HG02759 (cell line): ENCODE measurements around the gene SLC7A8.

Experiments
- ATAC-seq: cut with Tn5 transposase; IDR thresholded peaks from one replicate; pipeline ENCODE4 v1.9.1; 2021; ENCODE audit warnings: mild to moderate bottlenecking, moderate library complexity; ENCODE audit not compliant: unreplicated experiment

SLC7A8 gene

DNA sequence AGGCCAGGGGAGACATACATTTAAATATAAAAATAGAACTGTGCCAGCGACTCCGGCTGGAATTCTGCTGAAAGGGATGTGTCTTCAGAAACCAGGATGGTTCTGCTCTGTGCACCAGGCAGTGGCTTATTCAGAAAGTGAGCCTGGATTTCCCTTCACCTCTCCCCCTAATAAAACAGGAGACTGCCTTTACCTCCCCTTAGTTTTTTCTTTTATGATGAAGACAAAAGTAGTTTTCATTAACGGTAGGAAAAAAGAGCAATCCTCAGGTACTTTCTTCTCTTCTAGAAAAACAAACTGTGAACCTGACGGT lies 346 bp downstream of the SLC7A8 start:
- ATAC-seq: no peak

GRCh38 chr14:23182372-23183157 lies 895 bp downstream of the SLC7A8 start:
- no peak for ATAC-seq

GRCh38 chr14:23181946-23182345 lies 1.5 kb downstream of the SLC7A8 start:
- ATAC-seq: no peak

GRCh38 chr14:23181453-23181852 lies 2.0 kb downstream of the SLC7A8 start:
- no peak for ATAC-seq

- ATAC-seq: no peak
Measured at GRCh38 chr14:23177181-23177580, 6.3 kb downstream of the SLC7A8 start.

DNA sequence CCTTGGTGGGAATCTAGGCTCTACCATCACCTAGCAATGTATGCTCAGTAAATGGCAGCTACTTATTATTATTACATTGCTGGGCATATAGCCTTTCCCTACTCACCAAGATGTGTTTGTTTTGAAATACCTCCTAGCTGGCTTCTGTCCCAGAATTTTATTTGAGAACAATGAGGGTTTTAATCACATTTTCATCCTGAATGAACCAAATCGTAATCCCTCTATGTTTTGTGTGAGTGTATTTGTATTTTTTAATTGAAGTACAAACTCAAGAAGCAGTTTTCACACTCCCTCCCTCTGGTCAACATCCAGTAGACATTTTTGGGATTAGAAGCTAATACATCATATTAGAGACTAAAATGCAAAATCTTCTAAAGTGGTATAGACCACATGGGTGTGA lies 7.6 kb downstream of the SLC7A8 start:
- ATAC-seq: no peak

GRCh38 chr14:23174296-23175184 lies 8.9 kb downstream of the SLC7A8 start:
- ATAC-seq: no peak

- ATAC-seq: no peak
Measured at GRCh38 chr14:23173796-23174195, 9.7 kb downstream of the SLC7A8 start.

GRCh38 chr14:23173031-23173430 lies 10.4 kb downstream of the SLC7A8 start:
- ATAC-seq: no peak

DNA sequence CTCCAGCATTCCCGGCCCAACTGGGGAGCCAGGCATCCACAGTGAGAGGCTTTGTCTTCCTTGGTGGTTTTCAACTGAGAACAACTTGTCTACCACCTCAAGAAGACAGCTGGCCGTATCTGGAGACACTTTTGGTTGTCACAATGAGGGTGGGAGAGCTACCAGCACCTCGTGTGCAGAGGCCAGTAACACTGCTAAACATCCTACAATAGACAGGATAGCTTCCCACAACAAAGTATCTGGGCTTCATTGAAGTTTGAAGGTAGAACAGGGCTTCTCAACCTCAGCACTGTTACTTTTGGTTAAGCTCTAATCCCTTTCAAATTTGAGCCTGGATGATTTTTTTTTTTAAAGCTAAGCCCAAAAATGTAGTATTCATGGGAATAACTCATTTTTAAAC lies 10.9 kb downstream of the SLC7A8 start:
- no peak for ATAC-seq

GRCh38 chr14:23172096-23172495 lies 11.4 kb downstream of the SLC7A8 start:
- ATAC-seq: no peak

DNA sequence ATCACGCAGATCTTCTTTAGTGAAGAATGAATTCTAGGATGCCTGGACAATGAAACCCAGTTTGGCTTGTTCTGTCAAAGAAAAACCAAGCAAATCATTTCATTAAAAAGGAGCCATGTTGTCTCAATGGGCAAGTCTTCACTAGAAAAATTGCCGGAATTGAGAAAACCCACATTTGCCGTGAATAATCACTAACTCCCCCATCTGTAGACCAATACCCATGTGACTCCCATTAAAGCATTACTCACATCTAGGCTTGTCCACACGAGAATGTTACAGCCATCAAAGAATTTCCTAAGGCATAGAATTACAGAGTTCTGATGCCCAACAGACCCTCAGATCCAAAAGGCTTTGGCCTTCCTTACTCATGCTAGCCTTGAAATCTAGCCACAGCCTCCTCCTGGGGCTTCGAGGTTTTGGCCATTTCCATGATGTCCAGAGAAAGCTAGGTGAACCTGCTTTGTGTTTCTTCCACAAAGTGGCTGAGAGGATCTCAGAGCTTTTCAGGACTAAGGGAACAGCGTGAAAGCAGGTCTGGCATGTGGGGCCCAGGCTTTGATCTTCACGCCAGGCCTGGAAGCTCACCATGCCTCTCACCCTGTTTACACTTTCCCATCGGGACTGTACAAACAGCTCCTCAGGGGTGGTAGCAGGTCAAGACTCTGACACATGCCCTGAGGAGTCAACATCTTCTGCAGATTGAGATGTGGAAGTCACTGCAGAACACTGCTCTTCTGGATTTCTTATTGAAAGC lies 12.1 kb downstream of the SLC7A8 start:
- ATAC-seq: no peak

GRCh38 chr14:23169622-23170021 lies 13.8 kb downstream of the SLC7A8 start:
- ATAC-seq: no peak

- no peak for ATAC-seq
Measured at GRCh38 chr14:23168246-23168645, 15.2 kb downstream of the SLC7A8 start.

- ATAC-seq: no peak
Measured at GRCh38 chr14:23167116-23167847, 16.2 kb downstream of the SLC7A8 start.

- no peak for ATAC-seq
Measured at GRCh38 chr14:23164949-23165348, 18.5 kb downstream of the SLC7A8 start.

GRCh38 chr14:23164250-23164649 lies 19.2 kb downstream of the SLC7A8 start:
- no peak for ATAC-seq

DNA sequence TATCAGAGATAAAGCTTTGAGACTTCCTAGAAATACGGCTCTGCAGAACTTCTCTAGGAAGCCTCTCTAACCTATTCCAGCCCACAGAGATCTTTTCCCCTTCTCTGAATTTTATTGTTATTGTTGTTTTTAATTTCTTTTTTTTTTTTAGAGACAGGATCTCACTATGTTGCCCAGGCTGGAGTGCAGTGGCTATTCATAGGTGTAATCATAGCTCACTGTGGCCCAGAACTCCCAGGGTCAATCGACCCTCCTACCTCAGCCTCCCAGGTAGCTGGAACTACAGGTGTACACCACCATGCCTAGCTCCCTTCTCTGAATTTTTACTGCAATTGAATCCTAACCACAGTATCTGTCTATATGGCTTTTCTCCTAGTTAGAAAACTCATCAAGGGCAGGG lies 19.6 kb downstream of the SLC7A8 start:
- no peak for ATAC-seq

GRCh38 chr14:23162800-23163199 lies 20.7 kb downstream of the SLC7A8 start:
- ATAC-seq: no peak

DNA sequence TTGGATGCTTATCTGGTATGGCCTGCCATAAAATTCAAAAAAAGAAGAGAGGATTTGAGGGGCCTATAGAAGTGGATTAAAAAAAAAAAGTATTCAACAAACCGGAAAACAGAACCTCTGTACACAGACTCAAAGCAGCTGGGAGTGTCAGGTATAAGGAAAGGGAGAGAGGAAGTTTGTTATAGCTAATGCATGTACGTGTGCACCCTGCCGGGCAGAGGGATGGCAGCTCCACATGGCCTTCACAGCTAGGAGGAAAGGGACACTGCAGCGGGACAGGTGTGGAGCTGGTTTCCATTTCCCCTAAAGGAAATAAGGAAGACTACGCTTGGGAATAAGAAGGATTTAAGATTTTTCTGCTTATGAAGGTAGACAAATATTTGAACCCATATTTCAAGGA lies 21.5 kb downstream of the SLC7A8 start:
- ATAC-seq: no peak
